ENCODE measurements around the gene SHISA7.

Gene SHISA7

GRCh38 chr19:55482156-55482961 lies 39.3 kb upstream of the SHISA7 start:
- no peak for DNase-seq

DNA sequence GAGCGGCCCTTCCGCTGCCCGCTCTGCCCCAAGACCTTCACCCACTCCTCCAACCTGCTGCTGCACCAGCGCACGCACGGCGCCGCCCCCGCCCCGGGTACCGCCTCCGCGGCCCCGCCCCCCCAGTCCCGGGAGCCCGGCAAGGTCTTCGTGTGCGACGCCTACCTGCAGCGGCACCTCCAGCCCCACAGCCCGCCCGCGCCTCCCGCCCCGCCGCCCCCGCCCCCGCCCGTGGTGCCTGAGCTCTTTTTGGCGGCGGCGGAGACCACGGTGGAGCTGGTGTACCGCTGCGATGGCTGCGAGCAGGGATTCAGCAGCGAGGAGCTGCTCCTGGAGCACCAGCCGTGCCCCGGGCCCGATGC lies 38.7 kb upstream of the SHISA7 start:
- DNase-seq: no peak

DNA sequence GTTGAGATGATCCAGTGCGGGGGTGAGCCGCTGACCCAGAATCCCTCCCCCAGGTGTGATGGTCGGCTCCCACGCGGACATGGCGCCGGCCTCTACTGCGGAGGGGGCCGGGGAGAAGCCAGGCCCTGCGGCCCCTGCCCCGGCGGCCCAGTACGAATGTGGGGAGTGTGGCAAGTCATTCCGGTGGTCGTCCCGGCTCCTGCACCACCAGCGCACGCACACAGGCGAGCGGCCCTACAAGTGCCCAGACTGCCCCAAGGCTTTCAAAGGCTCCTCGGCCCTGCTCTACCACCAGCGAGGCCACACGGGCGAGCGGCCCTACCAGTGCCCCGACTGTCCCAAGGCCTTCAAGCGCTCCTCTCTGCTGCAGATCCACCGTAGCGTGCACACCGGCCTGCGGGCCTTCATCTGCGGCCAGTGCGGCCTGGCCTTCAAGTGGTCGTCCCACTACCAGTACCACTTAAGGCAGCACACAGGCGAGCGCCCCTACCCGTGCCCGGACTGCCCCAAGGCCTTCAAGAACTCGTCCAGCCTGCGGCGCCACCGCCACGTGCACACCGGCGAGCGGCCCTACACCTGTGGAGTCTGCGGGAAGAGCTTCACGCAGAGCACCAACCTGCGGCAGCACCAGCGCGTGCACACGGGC lies 38.2 kb upstream of the SHISA7 start:
- no peak for DNase-seq

GRCh38 chr19:55479451-55480230 lies 36.5 kb upstream of the SHISA7 start:
- DNase-seq: no peak

GRCh38 chr19:55479045-55479444 lies 35.9 kb upstream of the SHISA7 start:
- DNase-seq: no peak

GRCh38 chr19:55478364-55478763 lies 35.3 kb upstream of the SHISA7 start:
- no peak for DNase-seq

DNA sequence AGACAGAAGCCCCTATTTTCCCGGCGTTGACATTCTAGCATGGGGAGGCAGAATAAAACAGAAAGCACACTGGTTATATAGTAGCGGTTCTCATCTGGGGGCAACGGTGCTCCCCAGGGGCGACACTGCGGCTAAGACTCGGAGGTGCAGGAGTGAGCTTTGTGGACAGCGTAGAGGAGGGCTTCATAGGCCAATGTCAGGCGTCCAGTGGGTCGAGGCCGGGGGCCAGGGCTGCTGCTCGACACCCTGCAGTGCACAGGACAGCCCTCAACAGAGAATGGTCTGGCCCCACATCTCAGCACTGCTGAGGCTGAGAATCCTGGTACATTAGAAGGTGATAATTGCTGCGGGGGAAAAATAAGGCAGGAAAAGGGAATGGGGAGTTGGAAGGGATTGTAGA lies 34.8 kb upstream of the SHISA7 start:
- no peak for DNase-seq

DNA sequence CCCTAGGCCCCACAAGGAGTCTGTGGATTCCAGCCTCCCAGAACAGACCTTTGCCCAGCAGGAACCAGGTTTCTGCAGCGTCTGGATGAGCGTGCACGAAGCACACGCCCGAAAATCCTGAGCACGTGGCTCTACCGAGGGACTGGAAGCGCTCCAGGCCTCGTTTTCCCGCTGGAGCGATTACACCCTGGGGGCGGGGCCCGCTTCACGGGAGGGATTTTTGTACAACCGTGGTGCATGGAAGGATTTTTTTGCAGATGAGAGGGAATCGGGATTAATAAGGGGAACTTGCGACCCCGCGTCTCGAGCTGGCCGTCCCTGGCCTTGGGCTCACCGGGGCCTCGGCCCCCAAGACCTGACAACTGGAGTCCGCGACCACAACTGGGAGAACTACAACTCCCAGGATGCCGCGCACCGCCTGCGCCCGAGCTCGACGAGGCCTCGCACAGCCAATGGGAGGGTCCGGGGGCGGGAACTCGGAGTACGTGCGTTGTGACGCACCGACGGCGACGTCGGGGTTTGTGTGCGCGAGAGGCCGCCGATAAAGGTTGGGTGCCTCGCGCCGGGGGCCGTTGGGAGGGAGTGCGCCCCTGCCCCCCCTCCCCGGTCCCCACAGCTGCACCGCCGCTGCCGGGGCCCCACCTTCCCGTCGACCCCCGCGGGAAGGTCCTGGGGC lies 33.1 kb upstream of the SHISA7 start, which contains the start of gene ZNF628:
ZNF628 (plus strand) TSS at position 518 of the 676 bp plus-strand sequence. CDS start 3,294 bp downstream, outside the sequence.
- peak; percentile 98 for DNase-seq

- no peak for DNase-seq
Observed at GRCh38 chr19:55474269-55475265, 31.5 kb upstream of the SHISA7 start.

GRCh38 chr19:55473225-55474012 lies 30.3 kb upstream of the SHISA7 start:
- DNase-seq: no peak

- DNase-seq: no peak
Observed at GRCh38 chr19:55472463-55472862, 29.4 kb upstream of the SHISA7 start.

- no peak for DNase-seq
Observed at GRCh38 chr19:55471266-55471665, 28.2 kb upstream of the SHISA7 start.

- no peak for DNase-seq
Observed at GRCh38 chr19:55468054-55468393, 24.9 kb upstream of the SHISA7 start.

DNA sequence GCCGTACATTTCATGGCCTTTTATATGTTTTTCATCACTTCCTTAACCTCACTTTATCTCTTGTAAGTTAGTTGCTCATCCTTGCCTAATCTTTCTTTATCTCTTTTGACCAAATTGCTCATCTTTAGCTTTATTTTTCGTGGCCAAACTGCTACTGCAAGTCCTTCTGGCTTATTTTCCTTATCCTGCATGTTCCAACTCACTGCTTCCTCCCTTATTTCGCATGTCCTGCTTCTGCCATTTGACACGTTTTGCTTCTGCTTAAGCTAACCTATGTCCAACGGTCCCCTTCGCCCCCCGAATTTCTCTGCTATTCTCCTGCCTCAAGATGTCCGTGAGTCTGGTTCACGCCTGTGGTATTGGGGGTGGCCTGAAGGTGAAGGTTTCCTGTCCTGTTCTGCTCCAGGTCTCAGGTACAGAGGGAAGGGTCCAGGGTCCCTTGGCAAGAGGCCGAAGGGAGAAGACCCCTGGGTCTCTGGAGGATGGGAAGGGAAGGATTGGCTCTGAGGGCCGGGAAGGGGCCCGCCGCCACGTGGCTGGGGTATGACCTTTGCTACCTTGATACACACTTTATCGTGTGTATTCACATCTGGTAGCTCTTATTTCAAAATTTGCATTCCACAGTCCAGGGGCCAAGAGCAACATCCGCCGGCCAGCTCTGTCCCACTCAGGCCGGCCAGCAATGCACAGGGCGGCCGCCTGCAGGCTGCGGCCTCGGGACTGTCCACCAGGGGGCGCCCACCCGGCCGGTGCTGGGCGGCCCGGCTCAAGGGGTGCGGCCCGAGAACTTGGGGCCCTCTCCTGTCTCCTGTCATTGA lies 24.3 kb upstream of the SHISA7 start:
- DNase-seq: peak; percentile 66

DNA sequence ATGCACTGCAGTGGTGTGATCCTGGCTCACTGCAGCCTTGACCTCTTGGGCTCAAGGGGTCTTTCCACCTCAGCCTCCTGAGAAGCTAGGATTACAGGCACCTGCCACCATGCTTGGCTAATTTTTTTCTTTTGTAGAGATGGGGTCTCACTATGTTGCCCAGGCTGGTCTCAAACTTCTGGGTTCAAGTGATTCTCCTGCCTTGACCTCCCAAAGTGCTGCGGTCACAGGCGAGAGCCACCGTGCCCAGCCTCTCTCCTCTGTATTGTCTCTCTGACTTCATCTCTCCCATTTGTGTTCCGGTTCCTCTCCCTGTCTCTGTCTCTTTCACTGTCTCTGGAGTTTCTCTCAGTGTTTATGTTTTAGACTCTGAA lies 23.1 kb upstream of the SHISA7 start:
- no peak for DNase-seq

GRCh38 chr19:55465460-55466240 lies 22.6 kb upstream of the SHISA7 start:
- no peak for DNase-seq

DNA sequence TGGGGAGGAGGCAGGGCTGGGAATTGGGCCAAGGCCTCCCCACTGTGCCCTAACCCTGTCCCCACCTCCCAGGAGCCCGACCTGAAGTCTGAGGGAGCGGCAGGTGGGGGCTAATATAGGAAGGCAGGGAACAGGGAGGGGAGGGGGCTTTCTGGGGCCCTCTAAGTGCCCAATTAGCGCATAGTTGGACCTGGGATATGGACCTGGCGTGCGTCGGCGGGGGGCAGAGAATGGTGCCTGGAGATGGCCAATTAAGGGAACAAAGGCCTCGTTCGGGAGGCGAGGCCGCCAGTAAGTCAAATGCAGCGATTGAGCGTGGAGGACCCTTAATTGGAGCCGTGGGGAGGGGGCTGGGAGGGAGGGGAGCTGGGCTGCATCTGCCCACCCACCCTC lies 21.6 kb upstream of the SHISA7 start, which contains the start of gene C19orf85:
C19orf85 (minus strand) TSS at position 90 of the 393 bp plus-strand sequence. CDS start 197 bp downstream, outside the sequence.
- no peak for DNase-seq

DNA sequence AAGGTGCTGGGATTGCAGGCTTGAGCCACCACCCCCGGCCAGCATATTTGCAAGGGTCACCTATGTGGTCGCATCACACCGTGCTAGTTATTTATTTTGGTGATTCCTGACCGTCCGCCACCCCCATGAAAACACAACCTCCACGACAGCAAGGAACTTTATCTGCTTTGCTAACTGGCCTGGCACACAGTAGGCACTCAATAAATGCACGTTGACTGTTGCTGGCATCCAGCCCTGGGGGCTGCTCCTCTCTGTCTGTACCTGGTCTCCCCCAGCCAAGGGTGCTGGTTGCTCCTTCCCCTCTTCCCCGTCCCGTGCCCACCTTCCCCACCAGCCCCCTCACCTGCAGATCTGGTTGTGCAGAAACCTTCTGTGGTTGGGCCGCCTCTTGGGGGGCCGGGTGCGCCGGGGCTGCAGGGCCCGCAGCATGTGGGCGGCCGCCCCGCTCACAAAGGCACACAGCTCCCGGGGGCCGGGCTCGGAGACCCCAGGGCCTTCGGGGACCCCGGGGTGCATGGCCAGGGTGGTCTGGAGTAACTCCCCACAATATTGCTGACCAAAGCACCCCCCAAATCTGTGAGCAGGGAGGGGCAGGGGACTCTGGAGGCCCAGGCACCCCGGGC lies 21.1 kb upstream of the SHISA7 start:
- DNase-seq: no peak

DNA sequence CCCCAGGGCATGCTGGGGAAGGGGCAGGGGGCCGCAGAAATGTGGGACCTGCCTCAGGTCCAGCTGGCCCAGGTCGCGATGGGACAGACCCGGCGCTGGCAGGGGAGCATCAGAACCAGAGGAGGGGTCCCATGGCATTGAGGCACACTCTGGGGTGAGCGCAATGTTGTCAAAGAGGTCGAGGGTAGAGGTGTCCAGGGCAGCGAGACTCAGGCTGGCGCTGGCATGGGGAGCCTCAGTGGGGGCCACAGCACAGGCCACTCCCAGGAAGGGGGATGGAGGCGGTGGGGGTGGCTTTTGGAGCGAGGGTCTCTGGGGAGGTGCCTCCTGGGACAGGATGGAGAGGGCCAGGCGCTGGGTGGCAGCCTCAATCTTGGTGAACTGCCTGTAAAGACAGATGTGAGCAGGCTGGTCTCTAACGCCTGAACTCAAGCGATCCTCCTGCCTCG lies 20.5 kb upstream of the SHISA7 start:
- no peak for DNase-seq

Data from CD4-positive, alpha-beta T cell treated with Interleukin-17A for 1 hour (primary cell).